CD4-positive, alpha-beta T cell treated with Interleukin-2 at 100 ng/mL for 4 hours (primary cell): Measurements from ENCODE around the gene CACNA1C.

Source experiments
- DNase-seq: peaks from one replicate; pipeline ENCODE4 v3.0.0-alpha.2; 2020; ENCODE audit warnings: low spot score

The CACNA1C gene

GRCh38 chr12:2593045-2593444 is 540.3 kb downstream of the CACNA1C start:
- no peak for DNase-seq

- no peak for DNase-seq
Measured at GRCh38 chr12:2596441-2596840, 543.7 kb downstream of the CACNA1C start.

- no peak for DNase-seq
Measured at GRCh38 chr12:2605301-2605700, 552.5 kb downstream of the CACNA1C start.

- no peak for DNase-seq
Measured at GRCh38 chr12:2606186-2606910, 553.6 kb downstream of the CACNA1C start.

GRCh38 chr12:2607881-2608607 is 555.3 kb downstream of the CACNA1C start:
- no peak for DNase-seq

GRCh38 chr12:2608608-2608945 is 555.8 kb downstream of the CACNA1C start:
- DNase-seq: no peak

- DNase-seq: no peak
Measured at GRCh38 chr12:2609020-2609419, 556.2 kb downstream of the CACNA1C start.

GRCh38 chr12:2610358-2610757 is 557.6 kb downstream of the CACNA1C start:
- no peak for DNase-seq

- no peak for DNase-seq
Measured at GRCh38 chr12:2613326-2614073, 560.7 kb downstream of the CACNA1C start.

- DNase-seq: no peak
Measured at GRCh38 chr12:2614341-2614740, 561.6 kb downstream of the CACNA1C start.

- no peak for DNase-seq
Measured at GRCh38 chr12:2615665-2616402, 563.0 kb downstream of the CACNA1C start.

- DNase-seq: no peak
Measured at GRCh38 chr12:2616763-2617162, 564.0 kb downstream of the CACNA1C start.

GRCh38 chr12:2617365-2617764 is 564.6 kb downstream of the CACNA1C start:
- no peak for DNase-seq

- no peak for DNase-seq
Measured at GRCh38 chr12:2618291-2618995, 565.7 kb downstream of the CACNA1C start.

GRCh38 chr12:2619136-2619535 is 566.3 kb downstream of the CACNA1C start:
- no peak for DNase-seq

- DNase-seq: no peak
Measured at GRCh38 chr12:2622460-2622859, 569.7 kb downstream of the CACNA1C start.

GRCh38 chr12:2623472-2623871 is 570.7 kb downstream of the CACNA1C start:
- no peak for DNase-seq

- DNase-seq: no peak
Measured at GRCh38 chr12:2624543-2625288, 571.9 kb downstream of the CACNA1C start.

GRCh38 chr12:2625289-2625612 is 572.5 kb downstream of the CACNA1C start:
- no peak for DNase-seq

GRCh38 chr12:2627076-2627834 is 574.5 kb downstream of the CACNA1C start:
- DNase-seq: no peak
